K562 (cell line): ENCODE data around the gene NFE2. TPM values are rescaled to one million over a fixed set of nuclear protein-coding genes. Genes with fewer than 3 reads are reported as not detected.
"Not testable (repeated sequence)": the region's sequence is repeated elsewhere in the genome, so short reads cannot be mapped to it uniquely, and the experiment has no call there.

Experiments
- ATAC-seq: fragments of 200-7000 bp; cut with Tn5 transposase; 3 replicates; pipeline ENCODE4 v1.9.1; 2020; ENCODE audit warnings: moderate library complexity
- BruUV-seq: library from RNA; stranded (reverse); fragments of 400-500 nt; replicated peaks from 2 replicates; lab custom pipeline; 2021; lab: Mats Ljungman, UMichigan
- CTCF ChIA-PET: fragments of 300-600 bp; formaldehyde crosslinking; extraction: SDS; loops from one replicate; lab custom pipeline; 2021; ENCODE audit warnings: low intra/inter-chr PET ratio; lab: Yijun Ruan, JAX
- POLR2A ChIA-PET: fragments of 300-600, 350-650 bp; sonication (Branson Sonifier 250); formaldehyde crosslinking; extraction: SDS; loops from one replicate; lab custom pipeline; 2021; ENCODE audit warnings: antibody characterized with exemption, inconsistent platforms; lab: Yijun Ruan, JAX
- DNase-seq, 4 experiments: peaks; one replicate each; pipeline versions ENCODE4 v3.0.0 to v3.0.0-alpha.2; 2011 to 2018; ENCODE audit warnings: low spot score in 3 of 4, mixed read lengths in 3 of 4; ENCODE audit errors: extremely low read depth in 1 of 4
- FAIRE-seq: peaks from 2 replicates; lab custom pipeline; 2011; peaks lifted over from hg19 to GRCh38; lab: Jason Lieb, UNC
- H2AFZ ChIP-seq: 2 replicates; pipeline ENCODE4 v1.6.0; 2011; ENCODE audit warnings: low read depth, low read length, control low read depth, inconsistent platforms
- H3K27ac ChIP-seq: fragments of 200-600 bp; 3 replicates; pipeline ENCODE4 v1.8.0; 2011; ENCODE audit warnings: low read depth, mild to moderate bottlenecking, control low read depth, inconsistent platforms, low read length, moderate library complexity, mixed read lengths; ENCODE audit errors: extremely low read depth
- H3K27me3 ChIP-seq, 2 experiments: fragments of 300-600 bp in 1 of 2; 2 replicates in 1 of 2; 3 replicates in 1 of 2; pipeline versions ENCODE4 v1.6.0 to v1.8.0; 2011; ENCODE audit warnings: inconsistent platforms in 2 of 2, low read length in 2 of 2, mild to moderate bottlenecking in 1 of 2, mixed read lengths in 1 of 2, moderate library complexity in 1 of 2; ENCODE audit not compliant: control insufficient read depth in 2 of 2, insufficient read depth in 2 of 2
- H3K36me3 ChIP-seq: fragments of 300-600 bp; 3 replicates; pipeline ENCODE4 v1.8.0; 2011; ENCODE audit warnings: mild to moderate bottlenecking, low read length, inconsistent platforms; ENCODE audit not compliant: control insufficient read depth, insufficient read depth
- H3K4me1 ChIP-seq, 2 experiments: fragments of 200-600 bp in 1 of 2; replicated peaks in 1 of 2; 2 replicates in 1 of 2; 3 replicates in 1 of 2; pipeline versions ENCODE4 v1.5.1 to v1.8.0; 2011; ENCODE audit warnings: inconsistent platforms in 2 of 2, low read length in 2 of 2, mild to moderate bottlenecking in 1 of 2, mixed read lengths in 1 of 2, moderate library complexity in 1 of 2; ENCODE audit not compliant: control insufficient read depth in 2 of 2, insufficient read depth in 2 of 2
- H3K4me2 ChIP-seq: 2 replicates; pipeline ENCODE4 v1.6.1; 2011; ENCODE audit warnings: low read length, control low read depth, inconsistent platforms, mixed read lengths; ENCODE audit not compliant: insufficient read depth
- H3K4me3 ChIP-seq: fragments of 200-600 bp; sonication (generic), shearing (Covaris generic); 2 replicates; pipeline ENCODE4 v1.5.1; 2016; ENCODE audit warnings: control low read depth, inconsistent platforms
- H3K79me2 ChIP-seq: fragments of 200-600 bp; 3 replicates; pipeline ENCODE4 v1.8.0; 2011; ENCODE audit warnings: low read length, inconsistent platforms; ENCODE audit not compliant: control insufficient read depth, insufficient read depth
- H3K9ac ChIP-seq, 2 experiments: 2 replicates each; pipeline versions ENCODE4 v1.6.0 to v1.6.1; 2011; ENCODE audit warnings: low read depth in 2 of 2, low read length in 2 of 2, control low read depth in 1 of 2, inconsistent platforms in 1 of 2, mild to moderate bottlenecking in 1 of 2, mixed read lengths in 1 of 2; ENCODE audit not compliant: insufficient read depth in 1 of 2
- H3K9me1 ChIP-seq: one replicate; pipeline ENCODE4 v1.6.0; 2011; ENCODE audit warnings: inconsistent platforms, mild to moderate bottlenecking, low read length, moderate library complexity; ENCODE audit not compliant: control insufficient read depth, insufficient read depth
- H3K9me3 ChIP-seq: replicated peaks from 2 replicates; pipeline ENCODE4 v1.5.1; 2011; ENCODE audit warnings: low read depth, low read length, inconsistent platforms; ENCODE audit not compliant: control insufficient read depth, insufficient read depth
- H4K20me1 ChIP-seq: replicated peaks from 2 replicates; pipeline ENCODE4 v1.6.1; 2011; ENCODE audit warnings: low read length, inconsistent platforms, mixed read lengths; ENCODE audit not compliant: control insufficient read depth, insufficient read depth
- CTCF ChIP-seq, 3 experiments: IDR thresholded peaks in 2 of 3; conservative IDR thresholded peaks in 1 of 3; 2 replicates each; pipeline ENCODE4 v1.5.1; 2011 to 2012; ENCODE audit warnings: low read length in 3 of 3, mild to moderate bottlenecking in 3 of 3, control low read depth in 2 of 3, improper control_type of control experiment in 1 of 3, inconsistent platforms in 1 of 3, low read depth in 1 of 3, mixed read lengths in 1 of 3, moderate library complexity in 1 of 3; ENCODE audit not compliant: insufficient read depth in 2 of 3
- GTF2B ChIP-seq: IDR thresholded peaks from 2 replicates; pipeline ENCODE4 v1.6.1; 2011; ENCODE audit not compliant: insufficient read length; ENCODE audit errors: extremely low read depth
- HMGN3 ChIP-seq: IDR thresholded peaks from 2 replicates; pipeline ENCODE4 v1.6.1; 2011; ENCODE audit warnings: borderline replicate concordance, low read depth, mild to moderate bottlenecking, mixed read lengths, low read length; ENCODE audit not compliant: insufficient read length; ENCODE audit errors: extremely low read depth
- KAT7 ChIP-seq: sonication (generic); formaldehyde crosslinking; IDR thresholded peaks from 2 replicates; pipeline ENCODE4 v1.8.0; 2022; ENCODE audit warnings: missing genetic modification reagents, mild to moderate bottlenecking, borderline replicate concordance
- NCOA1 ChIP-seq: fragments of 450-650 bp; IDR thresholded peaks from 2 replicates; pipeline ENCODE4 v1.6.1; 2016; ENCODE audit warnings: low read depth
- STAT6 ChIP-seq: sonication (generic); formaldehyde crosslinking; IDR thresholded peaks from 2 replicates; pipeline ENCODE4 v1.8.1; 2023; ENCODE audit warnings: mild to moderate bottlenecking, missing genetic modification reagents
- ZNF551 ChIP-seq: fragments of 250-450 bp; sonication (Bioruptor Pico); IDR thresholded peaks from 2 replicates; pipeline ENCODE4 v1.5.0; 2021; ENCODE audit warnings: mild to moderate bottlenecking, moderate library complexity
- WGBS: fragments of 100-300 bp; shearing (Covaris generic); methylation state at CpG from one replicate; pipeline ENCODE4 v1.1.6; 2016; ENCODE audit warnings: low coverage, mixed read lengths; ENCODE audit not compliant: insufficient coverage; ENCODE audit errors: missing lambda C conversion rate; 5-methylcytosine and 5-hydroxymethylcytosine counted together
- in situ Hi-C: fragments of 300-500 bp; cut with MboI; formaldehyde crosslinking; loops from 4 replicates; pipeline ENCODE4 v1.15.0; 2018; ENCODE audit warnings: inconsistent platforms, mixed read lengths
- intact Hi-C: fragments of 100-400 bp; cut with micrococcal nuclease; formaldehyde crosslinking; loops from 2 replicates; pipeline ENCODE4 v1.14.2; 2022
- polyA plus RNA-seq, 8 experiments: library from polyadenylated mRNA; depleted of rRNA in 4 of 8; stranded (reverse) in 5 of 8; unstranded in 3 of 8; fragments of >200 nt; fragmentation: Nextera tagmentation in 2 of 8; fragmentation: Illumina TruSeq in 1 of 8; extraction: Ambion mirVana in 2 of 8; extraction: Trizol in 1 of 8; gene quantifications; 2 replicates each; pipeline versions ENCODE4 v1.2.1 to v1.2.3, GENCODE V29; 2011 to 2014; ENCODE audit warnings: inconsistent platforms in 1 of 8, missing spikeins in 1 of 8
- total RNA-seq, 7 experiments: library from RNA; depleted of rRNA in 6 of 7; stranded (reverse); fragments of >200 nt in 6 of 7; fragmentation: Illumina TruSeq in 2 of 7; extraction: Trizol in 2 of 7; gene quantifications; 2 replicates each; pipeline versions ENCODE4 v1.2.1 to v1.2.3, GENCODE V29; 2011 to 2021; ENCODE audit warnings: low replicate concordance in 1 of 7

NFE2 gene
- total and polyA plus RNA-seq, 9 of the 15 experiments (the other 6 are each of a cell fraction or from before 2014, with no cell fraction given): 12.3 to 282 (median 208) TPM

GRCh38 chr12:54321363-54321762 is 20.5 kb upstream of the NFE2 start (continued):
- TF ChIP-seq STAT6 (CRISPR knock-in tag) (no peak), ZNF551 (CRISPR knock-in tag) (no peak), KAT7 (CRISPR knock-in tag) (no peak), NCOA1 (no peak), GTF2B (no peak), HMGN3 (no peak)

GRCh38 chr12:54312309-54312708 is 11.5 kb upstream of the NFE2 start:
- BruUV-seq, intact Hi-C loops, DNase-seq, H3K9me1 ChIP-seq, in situ Hi-C loops, H3K4me2 ChIP-seq, H3K9me3 ChIP-seq, H3K27ac ChIP-seq, FAIRE-seq, H3K36me3 ChIP-seq, H3K4me3 ChIP-seq, H3K79me2 ChIP-seq, H4K20me1 ChIP-seq, CTCF ChIA-PET, H3K27me3 ChIP-seq: not testable (repeated sequence)
- Histone ChIP-seq H3K9ac (peak overlapping the region in 1 of 2 experiments; percentile 38; a peak in 1 of 4 replicates), H3K4me1 (peaks cover 14 to 21% of the 10 kb centered on the region in 2 experiments), H2AFZ (peak overlapping the region; percentile 69; the same call in 1 of the 2 replicates)
- 0 out of 6 replicates have a peak, but pooled peaks of 1 of the 3 experiments have one; percentile 1 for TF ChIP-seq CTCF (IDR thresholded peaks at IDR 0.05 in 2 of 3, conservative IDR thresholded peaks at IDR 0.05 in 1 of 3; ENCODE audit: insufficient read depth in 2 of 3, low read depth in 1 of 3, low read length in 3 of 3)
- POLR2A ChIA-PET: interaction anchor here (0.8 to 1.1 kb wide), 2 partner anchors 12 to 33 kb away, joined by 3 to 4 read pairs; partner anchors contain the start of gene CBX5
- WGBS: 73% methylated on average over 7 of the region's 7 CpGs
- ATAC-seq: peak; percentile 67
